HepG2 (cell line): Measurements from ENCODE around the gene SOCS7. TPM values are rescaled to one million over a fixed set of nuclear protein-coding genes. Genes with fewer than 3 reads are reported as not detected.

Source experiments
- ATAC-seq: fragments of 200-7000 bp; cut with Tn5 transposase; 3 replicates; pipeline ENCODE4 v1.9.1; 2020; ENCODE audit warnings: mild to moderate bottlenecking, moderate library complexity
- BruUV-seq: library from RNA; stranded (reverse); fragments of 400-500 nt; replicated peaks from 2 replicates; lab custom pipeline; 2021; lab: Mats Ljungman, UMichigan
- CTCF ChIA-PET: fragments of 300-600 bp; formaldehyde crosslinking; extraction: SDS; loops from one replicate; lab custom pipeline; 2021; ENCODE audit warnings: low total read pairs, inconsistent platforms, low intra/inter-chr PET ratio; lab: Yijun Ruan, JAX
- POLR2A ChIA-PET: fragments of 350-600 bp; sonication (Branson Sonifier 250); formaldehyde crosslinking; loops from one replicate; lab custom pipeline; 2020; ENCODE audit warnings: antibody characterized with exemption, inconsistent platforms; lab: Yijun Ruan, JAX
- DNase-seq: peaks from one replicate; pipeline ENCODE4 v3.0.0-alpha.2; 2015; ENCODE audit warnings: low spot score
- FAIRE-seq: peaks from 3 replicates; lab custom pipeline; 2011; peaks lifted over from hg19 to GRCh38; lab: Jason Lieb, UNC
- H2AFZ ChIP-seq: one replicate; pipeline ENCODE4 v1.6.1; 2011; ENCODE audit warnings: low read length, inconsistent platforms
- H3K27ac ChIP-seq: fragments of 300-600 bp; 3 replicates; pipeline ENCODE4 v1.8.0; 2011; ENCODE audit warnings: mixed run types, mild to moderate bottlenecking, mixed read lengths, low read length, inconsistent platforms; ENCODE audit not compliant: insufficient read depth; ENCODE audit errors: extremely low read length
- H3K27me3 ChIP-seq, 2 experiments: fragments of 200-600 bp in 1 of 2; 2 replicates in 1 of 2; 3 replicates in 1 of 2; pipeline versions ENCODE4 v1.6.0 to v1.8.0; 2011; ENCODE audit warnings: low read length in 2 of 2, mild to moderate bottlenecking in 2 of 2, moderate library complexity in 2 of 2, inconsistent platforms in 1 of 2; ENCODE audit not compliant: insufficient read depth in 2 of 2, control insufficient read depth in 1 of 2
- H3K36me3 ChIP-seq, 2 experiments: fragments of 200-600 bp in 1 of 2; replicated peaks in 1 of 2; 2 replicates in 1 of 2; 3 replicates in 1 of 2; pipeline versions ENCODE4 v1.5.1 to v1.8.0; 2011; ENCODE audit warnings: low read length in 2 of 2, inconsistent platforms in 1 of 2; ENCODE audit not compliant: insufficient read depth in 2 of 2, control insufficient read depth in 1 of 2
- H3K4me1 ChIP-seq: 2 replicates; pipeline ENCODE4 v1.5.1; 2012; ENCODE audit warnings: low read length, inconsistent platforms; ENCODE audit not compliant: insufficient read depth
- H3K4me2 ChIP-seq: 2 replicates; pipeline ENCODE4 v1.6.0; 2011; ENCODE audit warnings: low read depth, low read length, inconsistent platforms
- H3K4me3 ChIP-seq, 3 experiments: fragments of 200-600 bp in 1 of 3; sonication (generic), shearing (Covaris generic) in 1 of 3; replicated peaks in 1 of 3; 2 replicates each; pipeline ENCODE4 v1.5.1; 2011 to 2016; ENCODE audit warnings: low read length in 3 of 3, inconsistent platforms in 2 of 3, low read depth in 2 of 3, mild to moderate bottlenecking in 2 of 3, control low read depth in 1 of 3, mixed read lengths in 1 of 3; ENCODE audit not compliant: insufficient read depth in 1 of 3
- H3K79me2 ChIP-seq: one replicate; pipeline ENCODE4 v1.6.1; 2011; ENCODE audit warnings: low read length, inconsistent platforms; ENCODE audit not compliant: insufficient read depth
- H3K9ac ChIP-seq: 2 replicates; pipeline ENCODE4 v1.6.0; 2011; ENCODE audit warnings: mild to moderate bottlenecking, low read depth, low read length, inconsistent platforms; ENCODE audit not compliant: insufficient read depth
- H3K9me3 ChIP-seq: 2 replicates; pipeline ENCODE4 v1.5.1; 2012; ENCODE audit warnings: mild to moderate bottlenecking, low read length
- H4K20me1 ChIP-seq: 2 replicates; pipeline ENCODE4 v1.6.0; 2011; ENCODE audit warnings: inconsistent platforms, mild to moderate bottlenecking, low read length, moderate library complexity; ENCODE audit not compliant: insufficient read depth
- ETV5 ChIP-seq: IDR thresholded peaks from 2 replicates; pipeline ENCODE4 v1.6.1; 2018; ENCODE audit warnings: missing biosample characterization, missing genetic modification reagents, inconsistent platforms, borderline replicate concordance
- FOXJ3 ChIP-seq: sonication (generic); formaldehyde crosslinking; IDR thresholded peaks from 2 replicates; pipeline ENCODE4 v1.4.0; 2020; ENCODE audit warnings: missing genetic modification reagents, mild to moderate bottlenecking, borderline replicate concordance
- HOXA7 ChIP-seq: sonication (generic); formaldehyde crosslinking; IDR thresholded peaks from 2 replicates; pipeline ENCODE4 v1.8.1; 2022; ENCODE audit warnings: mild to moderate bottlenecking, missing genetic modification reagents, moderate library complexity
- KLF6 ChIP-seq: IDR thresholded peaks from 2 replicates; pipeline ENCODE4 v1.8.0; 2016; ENCODE audit warnings: missing biosample characterization, missing genetic modification reagents
- MXI1 ChIP-seq: IDR thresholded peaks from 3 replicates; pipeline ENCODE4 v1.6.1; 2012; ENCODE audit warnings: low read depth, low read length, inconsistent platforms, borderline replicate concordance
- RCOR2 ChIP-seq: IDR thresholded peaks from 2 replicates; pipeline ENCODE4 v1.6.1; 2016; ENCODE audit warnings: missing biosample characterization, missing genetic modification reagents
- SP4 ChIP-seq: sonication (generic); formaldehyde crosslinking; IDR thresholded peaks from 2 replicates; pipeline ENCODE4 v1.8.1; 2023; ENCODE audit warnings: mild to moderate bottlenecking, missing genetic modification reagents
- TAF15 ChIP-seq: fragments of 200-400 bp; formaldehyde crosslinking; IDR thresholded peaks from one replicate; pipeline ENCODE4 v1.6.1; 2018; ENCODE audit warnings: mild to moderate bottlenecking, low read depth, low read length; ENCODE audit not compliant: poor library complexity, severe bottlenecking
- ZMYM3 ChIP-seq: sonication (generic); formaldehyde crosslinking; IDR thresholded peaks from 2 replicates; pipeline ENCODE4 v1.5.1; 2020; ENCODE audit warnings: mild to moderate bottlenecking, missing genetic modification reagents
- ZNF121 ChIP-seq: sonication (generic); formaldehyde crosslinking; IDR thresholded peaks from 2 replicates; pipeline ENCODE4 v1.5.0; 2020; ENCODE audit warnings: mild to moderate bottlenecking, missing genetic modification reagents
- WGBS: methylation state at CpG from one replicate; pipeline ENCODE4 v1.1.6; 2017; ENCODE audit warnings: low lambda C conversion rate; 5-methylcytosine and 5-hydroxymethylcytosine counted together
- in situ Hi-C: cut with HindIII; loops from 2 replicates; pipeline ENCODE4 v1.10.0; 2017; ENCODE audit warnings: low pct_unique_long_range_greater_than_20kb; ENCODE audit not compliant: extremely low pct_ligation_motif_present
- intact Hi-C: fragments of 100-400 bp; cut with micrococcal nuclease; formaldehyde crosslinking; loops from one replicate; pipeline ENCODE4 v1.10.0; 2022; ENCODE audit not compliant: unreplicated experiment
- polyA plus RNA-seq, 8 experiments: library from polyadenylated mRNA; depleted of rRNA in 3 of 8; stranded (reverse) in 7 of 8; unstranded in 1 of 8; fragments of >200 nt; fragmentation: Illumina TruSeq in 4 of 8; extraction: Trizol in 4 of 8; gene quantifications; 2 replicates each; pipeline versions ENCODE4 v1.2.1 to v1.2.3, GENCODE V29; 2011 to 2016; ENCODE audit warnings: low read depth in 4 of 8, missing spikeins in 1 of 8, mixed read lengths in 1 of 8; ENCODE audit not compliant: insufficient read depth in 1 of 8
- total RNA-seq, 5 experiments: library from RNA; depleted of rRNA; stranded (reverse); fragments of >200 nt; fragmentation: Illumina TruSeq; extraction: Trizol; gene quantifications; 2 replicates each; pipeline ENCODE4 v1.2.3, GENCODE V29; 2016; ENCODE audit warnings: low read depth in 1 of 5
- TF ChIP-seq, protein P1 (sequence below): IDR thresholded peaks from 2 replicates; pipeline ENCODE4 v1.6.1; 2016
- TF ChIP-seq, protein P2 (sequence below): sonication (generic); formaldehyde crosslinking; conservative IDR thresholded peaks from 2 replicates; pipeline ENCODE4 v1.8.0; 2022; ENCODE audit warnings: mild to moderate bottlenecking, moderate library complexity, missing genetic modification reagents
- TF ChIP-seq, protein P3 (sequence below): sonication (generic); formaldehyde crosslinking; conservative IDR thresholded peaks from 2 replicates; pipeline ENCODE4 v1.5.0; 2020; ENCODE audit warnings: missing genetic modification reagents
- TF ChIP-seq, protein P4 (sequence below): sonication (generic); formaldehyde crosslinking; IDR thresholded peaks from 2 replicates; pipeline ENCODE4 v1.4.0; 2020; ENCODE audit warnings: mild to moderate bottlenecking, low read depth, missing genetic modification reagents
- TF ChIP-seq, protein P5 (sequence below): sonication (generic); formaldehyde crosslinking; IDR thresholded peaks from 2 replicates; pipeline ENCODE4 v1.9.0; 2021; ENCODE audit warnings: missing genetic modification reagents, borderline replicate concordance

The SOCS7 gene
- total and polyA plus RNA-seq, 2 of the 13 experiments (the other 11 are each of a cell fraction or from before 2014, with no cell fraction given), result 19.2 to 24.2 TPM

DNA sequence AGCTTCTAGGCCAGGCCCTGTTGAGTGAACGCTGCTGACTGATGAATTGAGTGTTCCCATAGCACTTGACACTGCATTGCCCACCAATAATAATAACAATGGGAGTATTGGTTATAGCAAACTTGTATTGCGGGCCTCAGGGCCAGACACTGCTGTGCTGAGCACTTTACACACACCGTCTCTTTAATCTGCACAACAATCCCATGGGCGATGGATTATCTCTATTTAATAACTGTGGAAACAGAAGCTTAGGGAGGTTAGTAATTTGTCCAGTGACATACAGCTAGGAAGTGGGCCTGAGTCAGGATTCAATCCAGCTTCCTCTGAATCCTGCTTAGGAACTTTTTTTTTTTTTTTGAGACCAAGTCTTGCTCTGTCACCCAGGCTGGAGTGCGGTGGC, 87.8 kb downstream of the SOCS7 start:
- BruUV-seq, result no TSS peak
- ATAC-seq (no peak), FAIRE-seq (no peak), DNase-seq (no peak)
- ChIA-PET CTCF (no interaction called here), POLR2A (interaction anchor here (0.7 kb wide), 1 partner anchor 20 kb away, joined by 3 read pairs; no protein-coding TSS in a partner anchor)
- H3K9me3 ChIP-seq, result no peaks in the 10 kb centered on the region
- no peak overlapping the region for H3K9ac ChIP-seq
- H3K4me2 ChIP-seq, result no peak overlapping the region
- no peaks in the 10 kb centered on the region; the same call in 1 of the 2 replicates for H4K20me1 ChIP-seq
- no peak overlapping the region for H3K4me3 ChIP-seq
- peaks cover 16 to 77% of the 10 kb centered on the region in 2 experiments for H3K27me3 ChIP-seq
- TF ChIP-seq FOXJ3 (no peak), MXI1 (no peak), ZNF121 (no peak), SP4 (no peak), TAF15 (no peak), RCOR2 (CRISPR knock-in tag) (no peak), KLF6 (no peak), ZMYM3 (CRISPR knock-in tag) (no peak), ETV5 (CRISPR knock-in tag) (no peak), HOXA7 (CRISPR knock-in tag) (no peak)
- TF ChIP-seq, protein P1, sequence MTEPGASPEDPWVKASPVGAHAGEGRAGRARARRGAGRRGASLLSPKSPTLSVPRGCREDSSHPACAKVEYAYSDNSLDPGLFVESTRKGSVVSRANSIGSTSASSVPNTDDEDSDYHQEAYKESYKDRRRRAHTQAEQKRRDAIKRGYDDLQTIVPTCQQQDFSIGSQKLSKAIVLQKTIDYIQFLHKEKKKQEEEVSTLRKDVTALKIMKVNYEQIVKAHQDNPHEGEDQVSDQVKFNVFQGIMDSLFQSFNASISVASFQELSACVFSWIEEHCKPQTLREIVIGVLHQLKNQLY (CRISPR knock-in tag), result no peak
- TF ChIP-seq, protein P2, sequence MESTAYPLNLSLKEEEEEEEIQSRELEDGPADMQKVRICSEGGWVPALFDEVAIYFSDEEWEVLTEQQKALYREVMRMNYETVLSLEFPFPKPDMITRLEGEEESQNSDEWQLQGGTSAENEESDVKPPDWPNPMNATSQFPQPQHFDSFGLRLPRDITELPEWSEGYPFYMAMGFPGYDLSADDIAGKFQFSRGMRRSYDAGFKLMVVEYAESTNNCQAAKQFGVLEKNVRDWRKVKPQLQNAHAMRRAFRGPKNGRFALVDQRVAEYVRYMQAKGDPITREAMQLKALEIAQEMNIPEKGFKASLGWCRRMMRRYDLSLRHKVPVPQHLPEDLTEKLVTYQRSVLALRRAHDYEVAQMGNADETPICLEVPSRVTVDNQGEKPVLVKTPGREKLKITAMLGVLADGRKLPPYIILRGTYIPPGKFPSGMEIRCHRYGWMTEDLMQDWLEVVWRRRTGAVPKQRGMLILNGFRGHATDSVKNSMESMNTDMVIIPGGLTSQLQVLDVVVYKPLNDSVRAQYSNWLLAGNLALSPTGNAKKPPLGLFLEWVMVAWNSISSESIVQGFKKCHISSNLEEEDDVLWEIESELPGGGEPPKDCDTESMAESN (CRISPR knock-in tag), result no peak
- TF ChIP-seq, protein P3, sequence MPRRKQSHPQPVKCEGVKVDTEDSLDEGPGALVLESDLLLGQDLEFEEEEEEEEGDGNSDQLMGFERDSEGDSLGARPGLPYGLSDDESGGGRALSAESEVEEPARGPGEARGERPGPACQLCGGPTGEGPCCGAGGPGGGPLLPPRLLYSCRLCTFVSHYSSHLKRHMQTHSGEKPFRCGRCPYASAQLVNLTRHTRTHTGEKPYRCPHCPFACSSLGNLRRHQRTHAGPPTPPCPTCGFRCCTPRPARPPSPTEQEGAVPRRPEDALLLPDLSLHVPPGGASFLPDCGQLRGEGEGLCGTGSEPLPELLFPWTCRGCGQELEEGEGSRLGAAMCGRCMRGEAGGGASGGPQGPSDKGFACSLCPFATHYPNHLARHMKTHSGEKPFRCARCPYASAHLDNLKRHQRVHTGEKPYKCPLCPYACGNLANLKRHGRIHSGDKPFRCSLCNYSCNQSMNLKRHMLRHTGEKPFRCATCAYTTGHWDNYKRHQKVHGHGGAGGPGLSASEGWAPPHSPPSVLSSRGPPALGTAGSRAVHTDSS (CRISPR knock-in tag), result no peak
- TF ChIP-seq, protein P4, sequence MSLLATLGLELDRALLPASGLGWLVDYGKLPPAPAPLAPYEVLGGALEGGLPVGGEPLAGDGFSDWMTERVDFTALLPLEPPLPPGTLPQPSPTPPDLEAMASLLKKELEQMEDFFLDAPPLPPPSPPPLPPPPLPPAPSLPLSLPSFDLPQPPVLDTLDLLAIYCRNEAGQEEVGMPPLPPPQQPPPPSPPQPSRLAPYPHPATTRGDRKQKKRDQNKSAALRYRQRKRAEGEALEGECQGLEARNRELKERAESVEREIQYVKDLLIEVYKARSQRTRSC (CRISPR knock-in tag), result no peak
- TF ChIP-seq, protein P5, sequence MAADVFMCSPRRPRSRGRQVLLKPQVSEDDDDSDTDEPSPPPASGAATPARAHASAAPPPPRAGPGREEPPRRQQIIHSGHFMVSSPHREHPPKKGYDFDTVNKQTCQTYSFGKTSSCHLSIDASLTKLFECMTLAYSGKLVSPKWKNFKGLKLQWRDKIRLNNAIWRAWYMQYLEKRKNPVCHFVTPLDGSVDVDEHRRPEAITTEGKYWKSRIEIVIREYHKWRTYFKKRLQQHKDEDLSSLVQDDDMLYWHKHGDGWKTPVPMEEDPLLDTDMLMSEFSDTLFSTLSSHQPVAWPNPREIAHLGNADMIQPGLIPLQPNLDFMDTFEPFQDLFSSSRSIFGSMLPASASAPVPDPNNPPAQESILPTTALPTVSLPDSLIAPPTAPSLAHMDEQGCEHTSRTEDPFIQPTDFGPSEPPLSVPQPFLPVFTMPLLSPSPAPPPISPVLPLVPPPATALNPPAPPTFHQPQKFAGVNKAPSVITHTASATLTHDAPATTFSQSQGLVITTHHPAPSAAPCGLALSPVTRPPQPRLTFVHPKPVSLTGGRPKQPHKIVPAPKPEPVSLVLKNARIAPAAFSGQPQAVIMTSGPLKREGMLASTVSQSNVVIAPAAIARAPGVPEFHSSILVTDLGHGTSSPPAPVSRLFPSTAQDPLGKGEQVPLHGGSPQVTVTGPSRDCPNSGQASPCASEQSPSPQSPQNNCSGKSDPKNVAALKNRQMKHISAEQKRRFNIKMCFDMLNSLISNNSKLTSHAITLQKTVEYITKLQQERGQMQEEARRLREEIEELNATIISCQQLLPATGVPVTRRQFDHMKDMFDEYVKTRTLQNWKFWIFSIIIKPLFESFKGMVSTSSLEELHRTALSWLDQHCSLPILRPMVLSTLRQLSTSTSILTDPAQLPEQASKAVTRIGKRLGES, result no peak
- no peak overlapping the region for H3K27ac ChIP-seq
- H3K79me2 ChIP-seq, result no peaks in the 10 kb centered on the region
- H3K4me1 ChIP-seq, result no peaks in the 10 kb centered on the region
- H3K36me3 ChIP-seq, result no peaks in the 10 kb centered on the region
- no peak overlapping the region for H2AFZ ChIP-seq
- in situ Hi-C loops, result no loop called here
- 67% methylated on average over 5 of the region's 5 CpGs for WGBS
- intact Hi-C loops, result no loop called here
